Lower lobe of right lung (tissue), 2 donors: ENCODE results near the gene MED23. TPM values are rescaled to one million over a fixed set of nuclear protein-coding genes. Genes with fewer than 3 reads are reported as not detected.

ENCODE experiments used
- ATAC-seq, 2 donors: fragments of 200-7000 bp; cut with Tn5 transposase; one replicate each; pipeline ENCODE4 v1.9.1; 2020 to 2022; ENCODE audit warnings: mild to moderate bottlenecking in 2 of 2, moderate library complexity in 2 of 2
- DNase-seq: peaks from one replicate; pipeline ENCODE4 v3.0.0-alpha.2; 2020
- H3K27ac ChIP-seq: fragments of 200-600 bp; one replicate; pipeline ENCODE4 v1.8.0; 2022
- H3K27me3 ChIP-seq: fragments of 200-600 bp; one replicate; pipeline ENCODE4 v1.8.0; 2022; ENCODE audit warnings: low read depth
- H3K36me3 ChIP-seq: fragments of 200-600 bp; one replicate; pipeline ENCODE4 v1.8.0; 2022; ENCODE audit warnings: mild to moderate bottlenecking
- H3K4me1 ChIP-seq: fragments of 200-600 bp; one replicate; pipeline ENCODE4 v1.8.0; 2022
- H3K4me3 ChIP-seq: fragments of 200-600 bp; one replicate; pipeline ENCODE4 v1.8.0; 2022; ENCODE audit warnings: mild to moderate bottlenecking
- H3K9me3 ChIP-seq: fragments of 200-600 bp; one replicate; pipeline ENCODE4 v1.8.0; 2022
- CTCF ChIP-seq: fragments of 200-600 bp; IDR thresholded peaks from one replicate; pipeline ENCODE4 v1.8.0; 2022; ENCODE audit warnings: antibody characterized with exemption, mild to moderate bottlenecking
- intact Hi-C: fragments of 100-400 bp; cut with DNase I; formaldehyde crosslinking; loops from one replicate; pipeline ENCODE4 v1.11.0; 2022
- total RNA-seq: library from RNA; stranded (reverse); fragmentation: NEBNext Ultra II Directional; extraction: Animal tissue kit (Norgen Biotek cat#: 25700); gene quantifications from one replicate; pipeline ENCODE4 v1.2.1, GENCODE V29; 2021
- donor health status: DM: no; HTN: yes; CAD: no; lungs with severe emphysema.

Gene MED23
- total RNA-seq, 1 donor from 2014 or later, result 28.9 TPM

GRCh38 chr6:131523988-131524673 lies 103.9 kb downstream of the MED23 start:
- ATAC-seq, result no peak
- DNase-seq, result no peak
- no peaks in the 10 kb centered on the region for H3K36me3 ChIP-seq
- H3K27me3 ChIP-seq, result no peaks in the 10 kb centered on the region
- no peaks in the 10 kb centered on the region for H3K4me1 ChIP-seq
- no peak for TF ChIP-seq CTCF
- H3K4me3 ChIP-seq, result no peak overlapping the region
- intact Hi-C loops, result no loop called here
- H3K9me3 ChIP-seq, result no peaks in the 10 kb centered on the region
- H3K27ac ChIP-seq, result no peak overlapping the region

Other genes starting within 250 kb of the MED23 start
- gene ARG1, start 55.0 kb downstream of the MED23 start, total RNA-seq, result 4.0 TPM
- 1.7 TPM for gene ENPP3, start 9.1 kb upstream of the MED23 start, total RNA-seq
- gene OR2A4, start 73.2 kb upstream of the MED23 start, total RNA-seq, result not detected
- gene CTAGE9, start 82.8 kb upstream of the MED23 start, total RNA-seq, result not detected
- 3.3 TPM for gene ENPP1, start 179.8 kb upstream of the MED23 start, total RNA-seq